ENCODE results near the gene LRRC4C. TPM values are rescaled to one million over a fixed set of nuclear protein-coding genes. Genes with fewer than 3 reads are reported as not detected.

Gene LRRC4C
- total RNA-seq, 1 donor from 2014 or later, result 14.0 TPM

GRCh38 chr11:40183073-40184064 is 1276.1 kb downstream of the LRRC4C start:
- Mint-ChIP-seq H3K4me3 (no peak overlapping the region), H3K27ac (no peak overlapping the region), H3K27me3 (peaks cover 3% of the 10 kb centered on the region), H3K4me1 (ENCODE audit: unreplicated experiment) (peaks cover 41% of the 10 kb centered on the region), H3K36me3 (no peaks in the 10 kb centered on the region), H3K9me3 (no peaks in the 10 kb centered on the region)
- TF ChIP-seq CTCF (conservative IDR thresholded peaks at IDR 0.05), result no peak
- DNase-seq (ENCODE audit: extremely low spot score, unreplicated experiment), result no peak

- H3K4me3 Mint-ChIP-seq, result no peak overlapping the region
- DNase-seq (ENCODE audit: extremely low spot score, unreplicated experiment), result no peak
- no peak overlapping the region for H3K27ac Mint-ChIP-seq
- H3K36me3 Mint-ChIP-seq, result no peaks in the 10 kb centered on the region
- TF ChIP-seq CTCF (conservative IDR thresholded peaks at IDR 0.05), result no peak
- H3K9me3 Mint-ChIP-seq, result no peaks in the 10 kb centered on the region
- H3K4me1 Mint-ChIP-seq (ENCODE audit: unreplicated experiment), result peaks cover 24% of the 10 kb centered on the region
- H3K27me3 Mint-ChIP-seq, result no peaks in the 10 kb centered on the region
Measured at GRCh38 chr11:40179541-40179940, 1279.9 kb downstream of the LRRC4C start.

- DNase-seq (ENCODE audit: extremely low spot score, unreplicated experiment), result no peak
- Mint-ChIP-seq H3K27me3 (no peaks in the 10 kb centered on the region), H3K9me3 (no peaks in the 10 kb centered on the region), H3K4me3 (no peak overlapping the region), H3K36me3 (no peaks in the 10 kb centered on the region), H3K27ac (peak overlapping the region; percentile 23), H3K4me1 (ENCODE audit: unreplicated experiment) (peaks cover 18% of the 10 kb centered on the region)
- no peak for TF ChIP-seq CTCF (conservative IDR thresholded peaks at IDR 0.05)
Measured at GRCh38 chr11:40178470-40178869, 1281.0 kb downstream of the LRRC4C start.

GRCh38 chr11:40175980-40176379 is 1283.5 kb downstream of the LRRC4C start:
- peaks cover 16% of the 10 kb centered on the region for H3K4me1 Mint-ChIP-seq (ENCODE audit: unreplicated experiment)
- no peak for DNase-seq (ENCODE audit: extremely low spot score, unreplicated experiment)
- no peaks in the 10 kb centered on the region for H3K9me3 Mint-ChIP-seq
- no peaks in the 10 kb centered on the region for H3K27me3 Mint-ChIP-seq
- no peaks in the 10 kb centered on the region for H3K36me3 Mint-ChIP-seq
- H3K4me3 Mint-ChIP-seq, result no peak overlapping the region
- no peak for TF ChIP-seq CTCF (conservative IDR thresholded peaks at IDR 0.05)
- H3K27ac Mint-ChIP-seq, result no peak overlapping the region

GRCh38 chr11:40170078-40170477 is 1289.4 kb downstream of the LRRC4C start:
- H3K27ac Mint-ChIP-seq, result no peak overlapping the region

More at GRCh38 chr11:40170078-40170477, 1289.4 kb downstream of the LRRC4C start:
- Mint-ChIP-seq H3K4me1 (ENCODE audit: unreplicated experiment) (peaks cover 8% of the 10 kb centered on the region), H3K36me3 (peaks cover 7% of the 10 kb centered on the region), H3K9me3 (peaks cover 4% of the 10 kb centered on the region), H3K4me3 (no peak overlapping the region), H3K27me3 (no peaks in the 10 kb centered on the region)
- no peak for TF ChIP-seq CTCF (conservative IDR thresholded peaks at IDR 0.05)
- no peak for DNase-seq (ENCODE audit: extremely low spot score, unreplicated experiment)
